BJ (cell line): ENCODE results near the gene ZNF423. TPM values are rescaled to one million over a fixed set of nuclear protein-coding genes. Genes with fewer than 3 reads are reported as not detected.

Experiments
- CTCF ChIA-PET: fragments of 350-600 bp; formaldehyde crosslinking; extraction: SDS; loops from one replicate; lab custom pipeline; 2021; ENCODE audit warnings: antibody characterized with exemption, inconsistent platforms; lab: Yijun Ruan, JAX
- POLR2A ChIA-PET: fragments of 300-600 bp; sonication (Branson Sonifier 250); formaldehyde crosslinking; extraction: SDS; loops from one replicate; lab custom pipeline; 2021; ENCODE audit warnings: antibody characterized with exemption; lab: Charles Lee
- DNase-seq: peaks from one replicate; pipeline ENCODE4 v3.0.0-alpha.2; 2011; ENCODE audit warnings: low read depth
- H3K27me3 ChIP-seq: 2 replicates; pipeline ENCODE4 v1.6.0; 2011; ENCODE audit warnings: low read length; ENCODE audit not compliant: control insufficient read depth, insufficient read depth
- H3K36me3 ChIP-seq: 2 replicates; pipeline ENCODE4 v1.5.1; 2011; ENCODE audit warnings: low read length; ENCODE audit not compliant: control insufficient read depth, insufficient read depth
- H3K4me3 ChIP-seq: 2 replicates; pipeline ENCODE4 v1.5.1; 2011; ENCODE audit warnings: low read depth, mild to moderate bottlenecking, control low read depth, low read length
- CTCF ChIP-seq: IDR thresholded peaks from 2 replicates; pipeline ENCODE4 v1.5.1; 2011; ENCODE audit warnings: low read depth, mild to moderate bottlenecking, control low read depth, inconsistent platforms, low read length, moderate library complexity; ENCODE audit not compliant: insufficient read depth
- polyA plus RNA-seq: library from polyadenylated mRNA; depleted of rRNA; stranded (reverse); fragments of >200 nt; gene quantifications from 2 replicates; pipeline ENCODE4 v1.2.3, GENCODE V29; 2011

ZNF423 gene
- polyA plus RNA-seq, 1 experiment: 0.22 TPM

DNA sequence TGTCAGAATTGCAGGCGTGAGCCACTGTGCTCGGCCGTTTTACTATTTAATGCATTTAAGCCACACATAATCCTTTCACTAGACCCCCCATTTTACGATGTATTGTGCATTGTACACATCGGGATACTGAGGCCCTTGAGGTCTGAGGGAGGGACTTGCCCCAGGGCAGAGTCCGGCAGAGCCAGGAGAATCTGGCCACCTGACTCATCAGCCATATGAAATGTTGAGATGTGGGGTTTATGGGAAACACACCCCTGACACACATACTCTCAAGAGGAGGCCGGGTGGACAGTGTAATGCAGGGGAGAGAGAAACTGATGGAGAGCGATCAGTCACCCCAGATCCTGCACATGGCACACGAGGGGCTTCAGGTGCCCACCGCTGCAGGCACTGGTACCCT is 196.6 kb downstream of the ZNF423 start:
- H3K36me3 ChIP-seq: no peaks in the 10 kb centered on the region
- no peak for DNase-seq
- TF ChIP-seq CTCF: no peak
- ChIA-PET CTCF (no interaction called here), POLR2A (no interaction called here)
- H3K27me3 ChIP-seq: peaks cover 1% of the 10 kb centered on the region; the same call in 1 of the 2 replicates
- no peak overlapping the region for H3K4me3 ChIP-seq

GRCh38 chr16:49658531-49658930 is 197.4 kb downstream of the ZNF423 start:
- H3K4me3 ChIP-seq: no peak overlapping the region
- peaks cover 1% of the 10 kb centered on the region; the same call in 1 of the 2 replicates for H3K27me3 ChIP-seq
- ChIA-PET POLR2A (no interaction called here), CTCF (no interaction called here)
- DNase-seq: no peak
- TF ChIP-seq CTCF: no peak
- H3K36me3 ChIP-seq: no peaks in the 10 kb centered on the region

DNA sequence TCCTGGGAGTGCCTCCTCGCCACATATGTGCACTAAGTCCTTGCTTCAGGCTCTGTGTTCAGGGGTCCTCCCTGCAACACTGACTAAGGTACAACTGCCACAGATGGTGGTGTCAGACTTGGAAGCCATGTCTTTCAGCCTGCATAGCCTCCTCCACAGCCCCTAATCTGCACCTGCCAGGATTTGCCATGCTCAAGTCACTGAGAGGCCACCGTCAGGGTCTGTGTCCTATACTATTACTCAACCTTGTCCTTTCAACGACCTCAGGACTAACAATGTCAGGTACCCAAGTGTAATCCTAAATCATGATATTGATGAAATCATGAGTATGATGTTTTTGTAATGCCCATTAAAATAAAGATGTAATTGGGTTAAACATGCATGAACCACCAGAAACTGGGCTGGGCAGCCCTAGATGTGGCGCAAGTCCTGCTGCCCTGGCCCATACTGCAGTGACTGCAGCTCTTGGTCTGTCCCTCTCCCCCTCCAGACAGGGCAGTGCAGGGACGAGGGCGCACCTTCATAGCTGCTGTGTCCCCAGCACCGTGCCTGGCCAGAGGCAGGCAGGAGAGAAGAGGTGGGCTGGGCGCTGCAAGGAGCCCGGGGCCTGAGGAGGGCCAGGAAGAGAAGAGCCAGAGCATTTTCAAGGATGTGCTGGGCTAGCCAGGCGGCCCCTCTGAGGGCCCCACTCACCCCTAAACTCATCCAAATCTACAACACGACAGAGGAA is 198.0 kb downstream of the ZNF423 start:
- CTCF ChIA-PET: interaction anchor here (0.9 kb wide), 1 partner anchor 611 kb away, joined by 3 read pairs; no protein-coding TSS in a partner anchor
- no peak for DNase-seq
- POLR2A ChIA-PET: no interaction called here
- no peak overlapping the region for H3K4me3 ChIP-seq
- peaks cover 1% of the 10 kb centered on the region; the same call in 1 of the 2 replicates for H3K27me3 ChIP-seq
- H3K36me3 ChIP-seq: no peaks in the 10 kb centered on the region
- no peak for TF ChIP-seq CTCF

GRCh38 chr16:49654425-49654824 is 201.5 kb downstream of the ZNF423 start:
- Histone ChIP-seq H3K27me3 (no peaks in the 10 kb centered on the region; the same call in 1 of the 2 replicates), H3K4me3 (no peak overlapping the region), H3K36me3 (no peaks in the 10 kb centered on the region)
- CTCF ChIA-PET: no interaction called here
- TF ChIP-seq CTCF: no peak
- no peak for DNase-seq
- POLR2A ChIA-PET: no interaction called here

- no peak for TF ChIP-seq CTCF
- ChIA-PET CTCF (interaction anchor here (0.9 kb wide), 1 partner anchor 8 kb away, joined by 5 read pairs; no protein-coding TSS in a partner anchor), POLR2A (no interaction called here)
- no peak for DNase-seq
- no peaks in the 10 kb centered on the region for H3K36me3 ChIP-seq
- H3K4me3 ChIP-seq: no peak overlapping the region
- H3K27me3 ChIP-seq: no peaks in the 10 kb centered on the region; the same call in 1 of the 2 replicates
Measured at GRCh38 chr16:49653577-49653976, 202.3 kb downstream of the ZNF423 start.
